ENCODE results near the gene SLC22A13.

Gene SLC22A13

GRCh38 chr3:38308456-38308855 is 42.8 kb downstream of the SLC22A13 start:
- Histone ChIP-seq H3K9me3 (ENCODE audit: control insufficient read depth in 1 of 2, low read length in 2 of 2) (no peaks in the 10 kb centered on the region), H3K27me3 (ENCODE audit: low read depth, low read length) (no peaks in the 10 kb centered on the region), H3K27ac (ENCODE audit: low read length) (no peak overlapping the region), H3K4me1 (ENCODE audit: control insufficient read depth in 1 of 2, insufficient read depth in 2 of 2, low read length in 2 of 2) (no peaks in the 10 kb centered on the region), H3K4me3 (ENCODE audit: low read depth in 1 of 2, low read length in 2 of 2) (no peak overlapping the region), H3K36me3 (ENCODE audit: control insufficient read depth in 1 of 2, insufficient read depth in 2 of 2, low read length in 2 of 2) (no peaks in the 10 kb centered on the region)

- Histone ChIP-seq H3K9me3 (ENCODE audit: control insufficient read depth in 1 of 2, low read length in 2 of 2) (no peaks in the 10 kb centered on the region), H3K4me1 (ENCODE audit: control insufficient read depth in 1 of 2, insufficient read depth in 2 of 2, low read length in 2 of 2) (no peaks in the 10 kb centered on the region), H3K27me3 (ENCODE audit: low read depth, low read length) (no peaks in the 10 kb centered on the region), H3K36me3 (ENCODE audit: control insufficient read depth in 1 of 2, insufficient read depth in 2 of 2, low read length in 2 of 2) (no peaks in the 10 kb centered on the region), H3K27ac (ENCODE audit: low read length) (no peak overlapping the region), H3K4me3 (ENCODE audit: low read depth in 1 of 2, low read length in 2 of 2) (no peak overlapping the region)
These were observed 45.9 kb downstream of the SLC22A13 start for GRCh38 chr3:38311476-38311875.

GRCh38 chr3:38311941-38312340 is 46.3 kb downstream of the SLC22A13 start:
- Histone ChIP-seq H3K27me3 (ENCODE audit: low read depth, low read length) (no peaks in the 10 kb centered on the region), H3K4me1 (ENCODE audit: control insufficient read depth in 1 of 2, insufficient read depth in 2 of 2, low read length in 2 of 2) (no peaks in the 10 kb centered on the region), H3K4me3 (ENCODE audit: low read depth in 1 of 2, low read length in 2 of 2) (no peak overlapping the region), H3K36me3 (ENCODE audit: control insufficient read depth in 1 of 2, insufficient read depth in 2 of 2, low read length in 2 of 2) (no peaks in the 10 kb centered on the region), H3K9me3 (ENCODE audit: control insufficient read depth in 1 of 2, low read length in 2 of 2) (no peaks in the 10 kb centered on the region), H3K27ac (ENCODE audit: low read length) (no peak overlapping the region)

- Histone ChIP-seq H3K9me3 (ENCODE audit: control insufficient read depth in 1 of 2, low read length in 2 of 2) (no peaks in the 10 kb centered on the region), H3K27ac (ENCODE audit: low read length) (no peak overlapping the region), H3K4me3 (ENCODE audit: low read depth in 1 of 2, low read length in 2 of 2) (no peak overlapping the region), H3K4me1 (ENCODE audit: control insufficient read depth in 1 of 2, insufficient read depth in 2 of 2, low read length in 2 of 2) (no peaks in the 10 kb centered on the region), H3K27me3 (ENCODE audit: low read depth, low read length) (no peaks in the 10 kb centered on the region), H3K36me3 (ENCODE audit: control insufficient read depth in 1 of 2, insufficient read depth in 2 of 2, low read length in 2 of 2) (no peaks in the 10 kb centered on the region)
These were observed 46.7 kb downstream of the SLC22A13 start for GRCh38 chr3:38312356-38312755.

- Histone ChIP-seq H3K27ac (ENCODE audit: low read length) (no peak overlapping the region), H3K27me3 (ENCODE audit: low read depth, low read length) (no peaks in the 10 kb centered on the region), H3K4me3 (ENCODE audit: low read depth in 1 of 2, low read length in 2 of 2) (no peak overlapping the region), H3K4me1 (ENCODE audit: control insufficient read depth in 1 of 2, insufficient read depth in 2 of 2, low read length in 2 of 2) (no peaks in the 10 kb centered on the region), H3K36me3 (ENCODE audit: control insufficient read depth in 1 of 2, insufficient read depth in 2 of 2, low read length in 2 of 2) (no peaks in the 10 kb centered on the region), H3K9me3 (ENCODE audit: control insufficient read depth in 1 of 2, low read length in 2 of 2) (no peaks in the 10 kb centered on the region)
These were observed 47.7 kb downstream of the SLC22A13 start for GRCh38 chr3:38313263-38313662.

- H3K4me1 ChIP-seq (ENCODE audit: control insufficient read depth in 1 of 2, insufficient read depth in 2 of 2, low read length in 2 of 2) = no peaks in the 10 kb centered on the region
- no peaks in the 10 kb centered on the region for H3K36me3 ChIP-seq (ENCODE audit: control insufficient read depth in 1 of 2, insufficient read depth in 2 of 2, low read length in 2 of 2)
- no peaks in the 10 kb centered on the region for H3K27me3 ChIP-seq (ENCODE audit: low read depth, low read length)
These were observed 48.1 kb downstream of the SLC22A13 start for GRCh38 chr3:38313695-38314094.

GRCh38 chr3:38314112-38314763 is 48.6 kb downstream of the SLC22A13 start:
- H3K4me3 ChIP-seq (ENCODE audit: low read depth in 1 of 2, low read length in 2 of 2) = no peak overlapping the region
- H3K9me3 ChIP-seq (ENCODE audit: control insufficient read depth in 1 of 2, low read length in 2 of 2) = no peaks in the 10 kb centered on the region
- no peaks in the 10 kb centered on the region for H3K4me1 ChIP-seq (ENCODE audit: control insufficient read depth in 1 of 2, insufficient read depth in 2 of 2, low read length in 2 of 2)
- no peak overlapping the region for H3K27ac ChIP-seq (ENCODE audit: low read length)
- no peaks in the 10 kb centered on the region for H3K27me3 ChIP-seq (ENCODE audit: low read depth, low read length)
- no peaks in the 10 kb centered on the region for H3K36me3 ChIP-seq (ENCODE audit: control insufficient read depth in 1 of 2, insufficient read depth in 2 of 2, low read length in 2 of 2)

More at GRCh38 chr3:38313695-38314094, 48.1 kb downstream of the SLC22A13 start:
- H3K9me3 ChIP-seq (ENCODE audit: control insufficient read depth in 1 of 2, low read length in 2 of 2) = no peaks in the 10 kb centered on the region
- no peak overlapping the region for H3K27ac ChIP-seq (ENCODE audit: low read length)
- no peak overlapping the region for H3K4me3 ChIP-seq (ENCODE audit: low read depth in 1 of 2, low read length in 2 of 2)

- Histone ChIP-seq H3K36me3 (ENCODE audit: control insufficient read depth in 1 of 2, insufficient read depth in 2 of 2, low read length in 2 of 2) (no peaks in the 10 kb centered on the region), H3K4me3 (ENCODE audit: low read depth in 1 of 2, low read length in 2 of 2) (no peak overlapping the region), H3K27me3 (ENCODE audit: low read depth, low read length) (no peaks in the 10 kb centered on the region), H3K4me1 (ENCODE audit: control insufficient read depth in 1 of 2, insufficient read depth in 2 of 2, low read length in 2 of 2) (no peaks in the 10 kb centered on the region), H3K27ac (ENCODE audit: low read length) (no peak overlapping the region), H3K9me3 (ENCODE audit: control insufficient read depth in 1 of 2, low read length in 2 of 2) (no peaks in the 10 kb centered on the region)
These were observed 49.3 kb downstream of the SLC22A13 start for GRCh38 chr3:38314764-38315487.

GRCh38 chr3:38315488-38316230 is 50.0 kb downstream of the SLC22A13 start:
- no peaks in the 10 kb centered on the region for H3K4me1 ChIP-seq (ENCODE audit: control insufficient read depth in 1 of 2, insufficient read depth in 2 of 2, low read length in 2 of 2)
- no peaks in the 10 kb centered on the region for H3K36me3 ChIP-seq (ENCODE audit: control insufficient read depth in 1 of 2, insufficient read depth in 2 of 2, low read length in 2 of 2)
- no peak overlapping the region for H3K27ac ChIP-seq (ENCODE audit: low read length)
- H3K4me3 ChIP-seq (ENCODE audit: low read depth in 1 of 2, low read length in 2 of 2) = no peak overlapping the region
- no peaks in the 10 kb centered on the region for H3K9me3 ChIP-seq (ENCODE audit: control insufficient read depth in 1 of 2, low read length in 2 of 2)
- no peaks in the 10 kb centered on the region for H3K27me3 ChIP-seq (ENCODE audit: low read depth, low read length)

- no peak overlapping the region for H3K27ac ChIP-seq (ENCODE audit: low read length)
- H3K9me3 ChIP-seq (ENCODE audit: control insufficient read depth in 1 of 2, low read length in 2 of 2) = no peaks in the 10 kb centered on the region
- H3K4me3 ChIP-seq (ENCODE audit: low read depth in 1 of 2, low read length in 2 of 2) = no peak overlapping the region
- no peaks in the 10 kb centered on the region for H3K4me1 ChIP-seq (ENCODE audit: control insufficient read depth in 1 of 2, insufficient read depth in 2 of 2, low read length in 2 of 2)
- no peaks in the 10 kb centered on the region for H3K27me3 ChIP-seq (ENCODE audit: low read depth, low read length)
- H3K36me3 ChIP-seq (ENCODE audit: control insufficient read depth in 1 of 2, insufficient read depth in 2 of 2, low read length in 2 of 2) = no peaks in the 10 kb centered on the region
These were observed 51.0 kb downstream of the SLC22A13 start for GRCh38 chr3:38316356-38317191.
